GM18502 (cell line): ENCODE measurements around the gene MPDZ.

Source experiments
- ATAC-seq: cut with Tn5 transposase; IDR thresholded peaks from one replicate; pipeline ENCODE4 v1.9.1; 2021; ENCODE audit warnings: mild to moderate bottlenecking; ENCODE audit not compliant: unreplicated experiment, poor library complexity

The MPDZ gene, protein sequence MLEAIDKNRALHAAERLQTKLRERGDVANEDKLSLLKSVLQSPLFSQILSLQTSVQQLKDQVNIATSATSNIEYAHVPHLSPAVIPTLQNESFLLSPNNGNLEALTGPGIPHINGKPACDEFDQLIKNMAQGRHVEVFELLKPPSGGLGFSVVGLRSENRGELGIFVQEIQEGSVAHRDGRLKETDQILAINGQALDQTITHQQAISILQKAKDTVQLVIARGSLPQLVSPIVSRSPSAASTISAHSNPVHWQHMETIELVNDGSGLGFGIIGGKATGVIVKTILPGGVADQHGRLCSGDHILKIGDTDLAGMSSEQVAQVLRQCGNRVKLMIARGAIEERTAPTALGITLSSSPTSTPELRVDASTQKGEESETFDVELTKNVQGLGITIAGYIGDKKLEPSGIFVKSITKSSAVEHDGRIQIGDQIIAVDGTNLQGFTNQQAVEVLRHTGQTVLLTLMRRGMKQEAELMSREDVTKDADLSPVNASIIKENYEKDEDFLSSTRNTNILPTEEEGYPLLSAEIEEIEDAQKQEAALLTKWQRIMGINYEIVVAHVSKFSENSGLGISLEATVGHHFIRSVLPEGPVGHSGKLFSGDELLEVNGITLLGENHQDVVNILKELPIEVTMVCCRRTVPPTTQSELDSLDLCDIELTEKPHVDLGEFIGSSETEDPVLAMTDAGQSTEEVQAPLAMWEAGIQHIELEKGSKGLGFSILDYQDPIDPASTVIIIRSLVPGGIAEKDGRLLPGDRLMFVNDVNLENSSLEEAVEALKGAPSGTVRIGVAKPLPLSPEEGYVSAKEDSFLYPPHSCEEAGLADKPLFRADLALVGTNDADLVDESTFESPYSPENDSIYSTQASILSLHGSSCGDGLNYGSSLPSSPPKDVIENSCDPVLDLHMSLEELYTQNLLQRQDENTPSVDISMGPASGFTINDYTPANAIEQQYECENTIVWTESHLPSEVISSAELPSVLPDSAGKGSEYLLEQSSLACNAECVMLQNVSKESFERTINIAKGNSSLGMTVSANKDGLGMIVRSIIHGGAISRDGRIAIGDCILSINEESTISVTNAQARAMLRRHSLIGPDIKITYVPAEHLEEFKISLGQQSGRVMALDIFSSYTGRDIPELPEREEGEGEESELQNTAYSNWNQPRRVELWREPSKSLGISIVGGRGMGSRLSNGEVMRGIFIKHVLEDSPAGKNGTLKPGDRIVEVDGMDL (N-terminal part only)

DNA sequence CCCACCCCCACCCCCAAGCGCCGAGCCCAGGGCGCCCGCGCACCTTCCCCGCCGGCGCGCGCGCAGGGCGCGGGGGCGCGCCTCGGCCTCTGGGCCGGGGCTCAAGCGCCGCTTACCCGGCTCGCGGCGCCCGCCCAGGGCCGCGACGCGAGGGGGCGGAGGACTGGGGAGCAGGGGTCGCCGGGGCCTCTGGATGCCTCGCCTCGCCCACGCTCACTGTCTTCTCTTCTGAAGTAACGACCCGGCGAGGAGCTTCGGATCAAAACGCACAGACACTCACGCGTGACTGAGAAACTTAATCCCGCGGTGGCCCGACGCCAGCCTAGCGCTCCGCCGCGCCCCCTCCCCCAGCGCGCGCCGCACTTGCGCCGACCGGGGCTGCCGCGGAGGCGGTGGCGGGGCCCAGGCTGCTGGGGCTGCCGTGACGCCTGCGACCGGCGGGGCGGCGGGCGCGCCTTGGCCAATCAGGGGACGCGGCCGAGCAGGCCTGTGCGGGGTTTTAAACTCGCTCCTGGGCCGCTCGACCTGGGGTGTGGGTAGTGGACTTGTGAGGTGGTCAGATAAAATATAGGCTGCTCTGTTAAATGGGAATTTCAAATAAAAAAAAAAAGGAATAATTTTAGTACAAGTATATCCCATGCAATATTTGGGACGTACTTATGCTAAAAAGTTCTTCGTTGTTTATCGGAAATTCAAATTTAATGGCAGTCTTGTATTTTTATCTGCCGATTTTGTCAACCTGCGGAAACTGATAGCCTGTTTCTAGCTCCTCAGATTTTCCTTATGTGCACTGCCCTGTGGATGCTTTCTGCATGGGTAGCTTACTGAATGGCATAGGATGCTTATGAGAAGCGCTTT is at the start of gene MPDZ:
Gene MPDZ (minus strand): TSS at position 409 of the 858 bp plus-strand sequence. CDS start 29,377 bp downstream, outside the sequence.
- ATAC-seq, result no peak

DNA sequence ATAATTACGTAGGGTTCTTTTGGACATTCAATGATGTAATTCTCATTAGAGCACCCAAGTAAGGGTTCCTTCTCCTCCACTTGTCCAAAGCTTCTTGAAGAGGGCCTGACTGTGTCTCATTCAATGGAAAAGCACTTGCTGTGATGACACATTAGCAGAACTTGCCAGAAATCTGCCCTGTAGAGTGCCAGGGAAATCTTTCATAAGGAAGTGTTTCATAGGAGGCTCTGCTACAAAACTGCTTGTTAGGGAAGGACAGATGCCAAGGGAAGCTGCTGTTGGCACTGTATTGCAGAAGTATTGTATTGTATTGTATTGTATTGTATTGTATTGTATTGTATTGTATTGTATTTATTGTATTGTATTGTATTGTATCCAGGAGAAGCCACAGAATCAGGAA is 45.5 kb upstream of the MPDZ start:
- no peak for ATAC-seq

- no peak for ATAC-seq
These were observed 43.5 kb upstream of the MPDZ start for GRCh38 chr9:13322828-13323550.

DNA sequence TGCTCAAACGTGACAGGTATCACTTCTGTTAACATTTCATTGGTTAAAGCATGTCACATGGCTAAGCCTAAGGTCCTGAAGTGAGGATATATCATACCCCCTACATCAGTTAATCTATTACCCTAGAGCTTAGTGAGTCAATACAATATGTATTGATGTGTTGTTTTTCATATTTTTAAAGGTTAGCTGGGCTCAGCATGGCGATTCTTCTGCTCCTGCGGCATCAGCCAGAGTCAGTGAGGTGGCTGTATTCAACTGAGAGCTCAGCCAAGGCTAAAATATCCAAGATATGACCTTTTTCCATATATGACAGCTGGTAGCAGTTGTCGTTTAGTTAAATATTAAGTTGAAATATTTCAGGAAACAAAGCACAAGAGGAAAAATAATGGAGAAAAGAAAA is 38.5 kb upstream of the MPDZ start:
- ATAC-seq, result no peak

- no peak for ATAC-seq
These were observed 17.5 kb upstream of the MPDZ start for GRCh38 chr9:13296972-13297371.

DNA sequence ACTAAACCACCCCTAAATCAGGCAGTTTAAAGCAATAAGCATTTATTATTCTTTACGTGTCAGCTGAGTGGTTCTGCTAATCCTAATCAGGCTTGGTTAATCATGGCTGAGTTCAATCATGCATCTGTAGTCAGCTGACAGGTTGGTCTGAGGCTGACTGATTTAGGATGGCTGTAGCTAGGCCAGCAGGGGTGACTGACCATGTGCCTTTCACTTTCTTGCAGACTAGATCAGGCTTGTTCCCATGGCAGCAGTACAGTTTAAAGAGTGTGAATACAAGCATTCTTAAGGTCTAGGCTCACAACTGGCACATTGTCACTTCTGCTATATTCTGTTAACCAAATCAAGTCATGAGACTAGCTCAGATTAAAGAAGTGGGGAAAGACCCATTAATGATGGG is 16.1 kb upstream of the MPDZ start:
- ATAC-seq, result no peak

DNA sequence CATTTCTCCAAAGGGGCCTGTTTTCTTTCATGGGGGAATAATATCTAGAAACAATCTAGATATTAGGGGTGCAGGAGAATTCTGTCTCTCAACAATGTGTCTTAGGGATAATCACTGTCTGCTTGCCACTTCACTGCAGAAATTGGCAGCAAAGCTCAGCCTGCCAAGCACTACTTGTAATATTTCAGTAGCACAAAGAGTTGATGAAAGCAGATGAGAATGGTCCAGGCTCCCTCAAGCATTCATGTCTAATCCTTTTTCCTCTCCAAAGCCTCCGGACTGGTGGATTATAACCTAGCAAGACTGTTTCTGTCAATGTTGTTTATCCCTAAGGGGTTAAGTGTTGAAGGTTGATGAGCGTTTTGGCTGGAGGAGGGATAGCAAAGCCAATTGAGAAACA is 13.3 kb upstream of the MPDZ start:
- no peak for ATAC-seq

DNA sequence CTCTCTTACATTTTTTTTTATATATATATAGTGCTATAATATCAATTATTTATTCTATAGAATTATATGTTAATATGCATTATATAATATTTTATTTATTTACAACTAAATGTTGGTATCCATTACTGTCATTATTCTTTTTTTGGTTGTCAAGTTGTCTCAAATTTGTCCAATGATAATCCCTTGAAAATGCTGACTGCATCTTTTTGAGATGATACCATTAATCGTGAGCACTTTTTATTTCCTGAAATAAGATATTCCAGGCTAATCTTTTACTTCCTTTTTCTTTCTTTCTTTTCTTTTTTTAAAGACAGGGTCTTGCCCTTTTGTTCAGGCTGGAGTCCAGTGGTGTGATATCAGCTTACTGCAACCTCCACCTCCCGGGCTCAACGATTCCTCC is 12.7 kb upstream of the MPDZ start:
- no peak for ATAC-seq

DNA sequence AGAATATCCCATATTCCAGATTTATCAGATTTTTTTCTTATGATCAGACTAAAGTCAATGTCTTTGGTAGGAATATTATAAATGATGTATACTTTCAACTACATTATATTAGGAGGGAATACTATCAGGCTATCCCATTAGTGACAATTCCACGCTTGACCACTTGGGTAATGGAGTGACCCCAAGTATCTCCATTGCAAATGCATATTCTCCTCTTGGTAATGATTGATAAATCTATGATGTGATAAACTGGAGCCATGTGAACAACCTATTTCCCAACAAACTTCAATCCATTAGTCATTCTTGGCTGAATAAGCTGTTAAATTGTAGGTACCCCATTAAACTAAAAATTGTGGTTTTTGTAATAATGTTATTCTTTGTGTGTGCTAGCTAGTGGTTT is 12.2 kb upstream of the MPDZ start:
- ATAC-seq, result no peak

- no peak for ATAC-seq
These were observed 4.5 kb upstream of the MPDZ start for GRCh38 chr9:13284011-13284410.

GRCh38 chr9:13282998-13283397 is 3.5 kb upstream of the MPDZ start:
- no peak for ATAC-seq

DNA sequence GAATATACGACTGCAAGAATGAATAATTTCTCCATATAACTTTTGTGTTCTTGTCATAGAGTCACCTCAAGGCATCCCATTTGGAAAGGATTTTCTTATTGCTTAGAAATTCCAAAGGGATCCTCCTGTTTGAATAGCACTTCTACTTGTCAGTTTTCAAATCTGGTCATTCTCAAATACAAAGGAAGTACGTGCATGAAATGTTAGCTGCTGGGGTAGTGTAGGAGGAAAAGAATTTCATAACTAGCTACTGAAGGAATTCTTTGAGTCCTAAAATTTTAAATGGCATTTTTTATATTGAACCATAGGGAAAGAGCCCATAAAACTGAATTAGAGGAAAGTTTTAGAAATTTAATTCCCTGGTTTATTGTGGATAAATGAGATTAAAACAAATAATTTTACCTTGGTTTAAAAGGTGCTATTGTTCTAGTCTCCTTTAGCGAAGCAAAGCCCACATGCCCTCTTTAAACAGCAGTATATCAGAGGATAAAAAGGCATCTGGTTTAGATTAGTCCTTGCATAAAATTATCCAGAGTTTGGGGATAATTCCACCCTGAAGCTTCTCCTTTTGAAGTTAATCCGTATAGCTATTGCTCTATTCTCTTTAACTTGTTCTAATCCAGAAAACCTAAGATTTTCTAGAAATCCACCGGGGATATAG is 2.0 kb upstream of the MPDZ start:
- ATAC-seq, result no peak

DNA sequence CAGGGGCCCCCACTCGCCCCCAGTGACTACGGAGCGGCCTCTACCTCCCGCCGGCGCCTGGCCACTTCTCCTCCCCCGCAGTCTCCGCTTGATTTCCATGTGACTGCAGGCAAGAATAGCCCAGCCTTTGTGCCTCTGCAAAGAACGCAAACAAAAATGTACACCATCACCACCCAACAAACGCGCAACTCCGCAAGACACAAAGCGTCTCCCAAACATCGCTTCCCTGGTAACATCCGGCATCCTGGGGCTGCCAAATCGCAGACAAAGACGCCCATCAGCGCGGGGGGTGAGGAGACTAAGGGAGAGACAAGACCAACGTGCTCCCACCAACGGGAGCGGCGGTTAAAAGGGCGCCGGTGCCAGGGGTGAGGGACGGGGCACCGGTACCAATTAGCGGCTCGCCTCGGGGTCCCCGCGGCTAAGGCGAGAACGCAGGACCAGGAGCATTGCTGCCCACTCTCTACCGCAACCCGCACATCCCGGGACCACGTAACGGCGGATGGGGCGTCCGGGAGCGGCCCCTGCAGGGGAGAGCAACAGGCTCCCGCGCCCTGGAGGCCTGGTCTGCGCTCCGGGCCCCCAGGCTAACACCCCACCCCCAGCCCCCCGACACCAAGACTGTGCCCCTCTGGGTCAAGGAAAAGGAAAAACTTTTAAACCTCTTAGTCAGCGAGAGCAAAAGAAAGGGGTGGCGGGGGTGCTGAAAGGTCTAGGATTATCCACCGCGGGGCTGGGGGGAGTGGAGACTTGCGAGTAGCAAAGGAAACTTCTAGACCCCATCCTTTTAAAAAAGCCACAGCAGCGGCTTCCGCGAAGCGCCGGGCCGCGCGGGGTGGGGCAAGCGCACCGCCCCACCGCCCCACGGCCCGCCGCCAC is 885 bp downstream of the MPDZ start:
- no peak for ATAC-seq

DNA sequence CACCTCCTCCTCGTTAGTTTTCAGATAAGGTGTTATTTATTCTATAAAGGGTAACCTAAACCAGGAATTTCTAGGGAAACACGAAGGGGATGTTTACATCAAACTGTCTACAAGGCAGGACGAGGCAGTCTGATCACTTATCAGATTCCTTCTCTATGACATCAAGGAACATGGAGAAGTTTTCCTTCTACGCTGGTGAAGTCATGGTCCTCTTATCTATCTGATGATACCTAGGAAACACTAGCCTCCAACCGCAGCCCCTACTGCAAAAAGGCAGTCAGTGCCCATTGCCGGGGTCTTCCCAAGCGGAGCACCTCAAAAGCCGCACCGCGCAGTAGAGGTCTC is 1.5 kb downstream of the MPDZ start:
- ATAC-seq, result no peak

GRCh38 chr9:13274886-13275641 is 4.4 kb downstream of the MPDZ start:
- no peak for ATAC-seq

DNA sequence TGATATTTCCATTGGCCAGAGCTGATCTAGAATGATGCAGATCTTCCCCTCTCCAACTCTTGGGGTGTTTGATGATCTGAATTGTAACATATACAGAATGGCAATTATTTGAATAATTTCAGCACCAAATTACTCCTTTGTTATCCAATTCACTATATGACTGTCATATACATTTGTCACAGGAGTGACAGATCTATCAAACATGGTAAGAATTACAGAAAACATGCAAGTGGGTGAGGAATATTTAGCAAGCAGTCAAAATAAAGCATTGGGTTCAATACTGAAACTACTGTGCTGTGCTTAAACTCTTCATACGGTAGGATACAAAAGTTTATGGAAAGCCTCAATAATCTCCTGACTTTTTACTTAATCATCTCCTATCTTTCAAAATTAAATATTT is 8.8 kb downstream of the MPDZ start:
- ATAC-seq, result no peak
